ENCODE measurements around the gene SLAMF7. TPM values are rescaled to one million over a fixed set of nuclear protein-coding genes. Genes with fewer than 3 reads are reported as not detected.

The SLAMF7 gene
- total RNA-seq, 1 experiment from 2014 or later: 2.5 TPM

DNA sequence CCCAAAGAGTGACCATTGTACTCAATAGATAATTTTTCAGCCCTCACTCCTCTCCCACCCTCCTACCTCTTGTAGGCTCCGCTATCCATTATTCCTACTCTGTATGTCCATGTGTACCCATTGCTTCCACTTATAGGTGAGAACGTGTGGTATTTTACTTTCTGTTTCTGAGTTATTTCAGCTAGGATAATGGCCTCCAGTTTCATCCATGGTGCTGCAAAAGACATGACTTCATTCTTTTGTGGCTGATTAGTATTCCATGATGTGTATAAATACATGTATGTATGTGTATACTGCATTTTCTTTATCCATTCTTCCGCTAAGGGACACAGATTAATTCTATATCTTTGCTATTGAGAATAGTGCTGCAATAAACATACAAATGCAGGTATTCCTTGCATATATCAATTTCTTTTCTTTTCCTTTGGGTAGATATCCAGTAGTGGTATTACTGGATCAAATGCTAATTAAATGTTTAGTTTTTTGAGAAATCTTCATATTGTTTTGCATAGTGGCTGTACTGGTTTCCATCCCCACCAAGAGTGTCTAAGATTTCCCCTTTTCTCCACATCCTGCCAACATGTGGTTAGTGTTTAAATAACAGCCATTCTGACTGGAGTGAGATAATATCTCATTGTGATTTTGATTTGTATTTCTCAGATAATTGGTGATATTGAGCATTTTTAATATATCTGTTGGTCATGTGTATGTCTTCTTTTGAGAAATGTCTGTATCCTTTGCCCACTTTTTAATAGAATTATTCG lies 61.8 kb downstream of the SLAMF7 start:
- no peak for DNase-seq (ENCODE audit: low spot score)

DNA sequence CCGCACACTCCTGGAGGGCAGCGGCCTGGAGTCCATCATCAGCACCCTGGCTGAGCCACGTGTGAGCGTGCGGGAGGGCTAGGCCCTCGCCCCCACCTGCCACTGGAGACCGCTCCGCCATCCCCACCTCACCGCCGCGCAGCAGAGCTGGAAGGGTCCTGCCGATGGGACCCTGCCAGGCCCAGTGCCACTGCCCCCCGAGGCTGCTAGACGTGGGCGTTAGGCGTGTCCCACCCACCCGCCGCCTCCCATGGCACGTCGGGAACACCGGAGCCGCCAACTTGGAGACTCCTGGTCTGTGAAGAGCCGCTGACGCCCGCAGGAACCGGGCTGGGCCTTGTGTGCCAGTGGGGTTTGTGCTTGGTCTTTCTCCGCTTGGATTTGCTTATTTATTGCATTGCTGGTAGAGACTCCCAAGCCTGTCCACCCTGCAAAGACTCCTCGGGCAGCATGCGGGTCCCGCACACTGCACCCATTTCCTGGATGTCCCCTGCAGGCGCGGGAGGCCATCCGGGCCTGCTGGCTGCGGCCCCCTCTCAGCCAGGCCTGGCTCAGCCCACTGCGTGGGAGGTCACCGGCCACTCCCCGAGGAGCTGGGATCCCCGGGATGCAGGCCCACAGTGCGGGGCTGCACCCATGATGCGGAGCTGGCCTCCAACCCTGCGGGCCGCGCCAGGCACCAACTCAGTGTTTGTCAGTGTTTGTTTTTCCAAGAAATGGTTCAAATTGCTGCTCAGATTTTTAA lies 63.0 kb downstream of the SLAMF7 start:
- no peak for DNase-seq (ENCODE audit: low spot score)

Other genes with a start within 250 kb of the SLAMF7 start
- gene SLAMF6, start 216.0 kb upstream of the SLAMF7 start, total RNA-seq (2014; rRNA removed; shearing (Covaris generic)): not detected in 2 replicates
- not detected in 2 replicates for gene CD84, start 159.8 kb upstream of the SLAMF7 start, total RNA-seq (2014; rRNA removed; shearing (Covaris generic))
- gene SLAMF1, start 92.2 kb upstream of the SLAMF7 start, total RNA-seq (2014; rRNA removed; shearing (Covaris generic)): not detected in 2 replicates
- not detected in 2 replicates for gene CD48, start 27.4 kb upstream of the SLAMF7 start, total RNA-seq (2014; rRNA removed; shearing (Covaris generic))
- gene LY9, start 56.9 kb downstream of the SLAMF7 start, total RNA-seq (2014; rRNA removed; shearing (Covaris generic)): not detected in 2 replicates
- not detected in 2 replicates for gene CD244, start 123.6 kb downstream of the SLAMF7 start, total RNA-seq (2014; rRNA removed; shearing (Covaris generic))
- not detected in 2 replicates for gene ITLN1, start 145.9 kb downstream of the SLAMF7 start, total RNA-seq (2014; rRNA removed; shearing (Covaris generic))
- gene ITLN2, start 215.6 kb downstream of the SLAMF7 start, total RNA-seq (2014; rRNA removed; shearing (Covaris generic)): not detected in 2 replicates

Data from H4 (cell line).